OCI-M1 (cell line): ENCODE data around the gene NRG2.

Experiments
- DNase-seq: peaks from one replicate; lab custom pipeline; 2025; lab: John Stamatoyannopoulos, UW

Gene NRG2

GRCh38 chr5:139946440-139946839 is 96.7 kb downstream of the NRG2 start:
- peak; percentile 4 for DNase-seq

GRCh38 chr5:139946006-139946405 is 97.1 kb downstream of the NRG2 start:
- no peak for DNase-seq

- DNase-seq = no peak
Observed at GRCh38 chr5:139942243-139942642, 100.9 kb downstream of the NRG2 start.

- DNase-seq = no peak
Observed at GRCh38 chr5:139930406-139930805, 112.7 kb downstream of the NRG2 start.

- DNase-seq = no peak
Observed at GRCh38 chr5:139926797-139927503, 116.1 kb downstream of the NRG2 start.

- DNase-seq = no peak
Observed at GRCh38 chr5:139925650-139926640, 117.2 kb downstream of the NRG2 start.

GRCh38 chr5:139925216-139925562 is 117.9 kb downstream of the NRG2 start:
- DNase-seq = no peak

GRCh38 chr5:139924294-139925215 is 118.5 kb downstream of the NRG2 start:
- DNase-seq = no peak

GRCh38 chr5:139919308-139919707 is 123.8 kb downstream of the NRG2 start:
- DNase-seq = no peak

GRCh38 chr5:139915834-139916233 is 127.3 kb downstream of the NRG2 start:
- DNase-seq = no peak

GRCh38 chr5:139915266-139915665 is 127.8 kb downstream of the NRG2 start:
- no peak for DNase-seq

- no peak for DNase-seq
Observed at GRCh38 chr5:139914218-139914807, 128.8 kb downstream of the NRG2 start.

- no peak for DNase-seq
Observed at GRCh38 chr5:139912804-139913203, 130.3 kb downstream of the NRG2 start.

- no peak for DNase-seq
Observed at GRCh38 chr5:139912158-139912557, 130.9 kb downstream of the NRG2 start.

- no peak for DNase-seq
Observed at GRCh38 chr5:139911425-139912120, 131.5 kb downstream of the NRG2 start.

GRCh38 chr5:139910901-139911300 is 132.2 kb downstream of the NRG2 start:
- no peak for DNase-seq

- DNase-seq = no peak
Observed at GRCh38 chr5:139910036-139910435, 133.1 kb downstream of the NRG2 start.

GRCh38 chr5:139908749-139909148 is 134.3 kb downstream of the NRG2 start:
- no peak for DNase-seq

- no peak for DNase-seq
Observed at GRCh38 chr5:139906661-139907060, 136.4 kb downstream of the NRG2 start.

GRCh38 chr5:139904816-139905661 is 138.1 kb downstream of the NRG2 start:
- DNase-seq = no peak
